ENCODE measurements around the gene SARNP.

The SARNP gene

DNA sequence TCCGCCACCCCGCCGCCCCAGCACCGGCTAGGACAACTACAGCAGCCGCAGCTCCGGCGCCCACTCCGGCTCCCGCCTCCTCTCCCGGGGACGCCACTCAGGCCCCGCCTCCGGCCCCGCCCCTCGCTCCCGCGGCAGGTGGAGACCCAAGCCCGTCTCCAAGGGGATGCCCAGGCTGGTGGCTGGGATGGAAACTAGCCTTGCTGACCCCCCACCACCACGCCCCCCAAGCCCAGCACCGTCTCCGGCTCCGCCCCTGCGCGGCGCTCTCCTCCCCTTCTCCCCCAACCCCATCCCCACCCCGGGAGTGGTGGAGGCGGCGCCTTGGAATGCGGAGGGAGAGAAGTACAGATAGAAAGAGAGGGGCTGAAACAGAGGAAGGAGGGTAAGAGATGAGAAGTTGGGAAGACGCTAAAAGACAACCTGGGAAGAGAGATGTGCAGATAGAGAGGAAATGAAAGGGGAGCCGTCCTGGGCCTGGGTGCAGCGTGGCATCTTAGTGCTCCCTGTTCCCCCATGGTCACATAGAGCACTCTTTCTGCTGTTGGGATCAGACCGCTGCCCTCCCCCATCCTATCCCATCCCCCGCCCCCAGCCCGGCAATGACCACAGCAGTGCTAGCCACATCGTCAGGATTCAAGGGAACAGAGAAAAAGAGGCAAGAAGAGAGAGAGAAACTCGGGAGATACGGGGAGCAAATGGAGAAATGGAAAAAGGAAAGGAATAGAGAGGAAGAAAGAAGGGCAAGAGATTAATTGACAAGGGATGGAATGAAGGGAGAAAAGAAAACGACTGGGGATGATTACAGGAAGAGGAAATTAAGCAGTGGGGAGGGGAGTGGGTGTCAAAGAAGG, 109.5 kb downstream of the SARNP start, which contains the start of gene ITGA7:
ITGA7 (minus strand) TSS at position 64 of the 854 bp plus-strand sequence. CDS start 222 bp downstream, outside the sequence.
- peak; percentile 42 for DNase-seq (ENCODE audit: low read depth)

All from activated T-helper 1 cell treated with Interleukin-2 at 50 U/mL for 16 hours (primary cell).